Uterus (tissue), 4 donors: Measurements from ENCODE around the gene SLC44A3. TPM values are rescaled to one million over a fixed set of nuclear protein-coding genes. Genes with fewer than 3 reads are reported as not detected.

Experiments used
- DNase-seq, 2 donors: peaks; one replicate each; pipeline ENCODE4 v3.0.0-alpha.2; 2019 to 2020
- H3K27ac ChIP-seq, 2 donors: fragments of 200-600 bp; sonication (generic); 1 replicate in 1 of 2; 2 replicates in 1 of 2; pipeline ENCODE4 v1.5.1; 2016 to 2018
- H3K27me3 ChIP-seq, 2 donors: fragments of 200-600 bp; sonication (generic); one replicate each; pipeline ENCODE4 v1.5.1; 2018 to 2019; ENCODE audit warnings: control low read depth in 1 of 2
- H3K36me3 ChIP-seq, 2 donors: fragments of 200-600 bp; sonication (generic); one replicate each; pipeline ENCODE4 v1.5.1; 2019; ENCODE audit warnings: control low read depth in 1 of 2
- H3K4me1 ChIP-seq, 2 donors: fragments of 200-600 bp; sonication (generic); one replicate each; pipeline ENCODE4 v1.5.1; 2018 to 2019; ENCODE audit warnings: control low read depth in 1 of 2
- H3K4me3 ChIP-seq, 2 donors: fragments of 200-600 bp; sonication (generic); 1 replicate in 1 of 2; 2 replicates in 1 of 2; pipeline ENCODE4 v1.5.1; 2018 to 2019; ENCODE audit warnings: mild to moderate bottlenecking in 1 of 2
- H3K9me3 ChIP-seq, 2 donors: fragments of 200-600 bp; sonication (generic); one replicate each; pipeline ENCODE4 v1.5.1; 2019; ENCODE audit warnings: control low read depth in 1 of 2
- CTCF ChIP-seq, 4 experiments: fragments of 200-600 bp in 2 of 4; fragments of 450-650 bp in 2 of 4; sonication (generic) in 2 of 4; IDR thresholded peaks; one replicate each; pipeline ENCODE4 v1.5.1; 2016 to 2019; ENCODE audit warnings: antibody characterized with exemption in 4 of 4, mild to moderate bottlenecking in 2 of 4, moderate library complexity in 1 of 4
- POLR2A ChIP-seq, 2 donors: fragments of 450-650 bp; IDR thresholded peaks; one replicate each; pipeline ENCODE4 v1.6.1; 2016; ENCODE audit warnings: antibody characterized with exemption in 2 of 2, mild to moderate bottlenecking in 1 of 2, moderate library complexity in 1 of 2
- intact Hi-C: fragments of 100-400 bp; cut with DNase I; formaldehyde crosslinking; loops from one replicate; pipeline ENCODE4 v1.15.1; 2023; ENCODE audit warnings: low total_unique reads
- total RNA-seq, 4 donors: library from RNA; depleted of rRNA in 3 of 4; stranded (reverse); fragments of >200 nt in 3 of 4; gene quantifications; one replicate each; pipeline versions ENCODE4 v1.1.0 to v1.2.4, GENCODE V29; 2014 to 2023
- donor health status: DM: yes; HTN: yes; CAD: no.

SLC44A3 gene
- total RNA-seq, 4 donors from 2014 or later, result 1.3 to 10.3 (median 4.8) TPM

GRCh38 chr1:94843846-94844245 lies 23.7 kb downstream of the SLC44A3 start:
- intact Hi-C loops, result no loop called here
- Histone ChIP-seq H3K27ac (no peak overlapping the region), H3K36me3 (no peaks in the 10 kb centered on the region), H3K4me3 (no peak overlapping the region), H3K9me3 (no peaks in the 10 kb centered on the region), H3K4me1 (no peaks in the 10 kb centered on the region), H3K27me3 (no peaks in the 10 kb centered on the region)
- TF ChIP-seq CTCF (IDR thresholded peaks at IDR 0.05), result no peak
- TF ChIP-seq POLR2A (IDR thresholded peaks at IDR 0.05), result no peak
- DNase-seq, result no peak

GRCh38 chr1:94846308-94846707 lies 26.2 kb downstream of the SLC44A3 start:
- Histone ChIP-seq H3K9me3 (no peaks in the 10 kb centered on the region), H3K4me3 (no peak overlapping the region), H3K36me3 (no peaks in the 10 kb centered on the region), H3K27me3 (no peaks in the 10 kb centered on the region), H3K4me1 (no peaks in the 10 kb centered on the region), H3K27ac (no peak overlapping the region)
- TF ChIP-seq POLR2A (IDR thresholded peaks at IDR 0.05), result no peak
- TF ChIP-seq CTCF (IDR thresholded peaks at IDR 0.05), result no peak
- DNase-seq, result no peak
- intact Hi-C loops, result no loop called here

- Histone ChIP-seq H3K27me3 (no peaks in the 10 kb centered on the region), H3K4me1 (no peaks in the 10 kb centered on the region), H3K27ac (no peak overlapping the region), H3K9me3 (no peaks in the 10 kb centered on the region), H3K4me3 (no peak overlapping the region), H3K36me3 (no peaks in the 10 kb centered on the region)
- DNase-seq, result no peak
- TF ChIP-seq POLR2A (IDR thresholded peaks at IDR 0.05) (no peak), CTCF (IDR thresholded peaks at IDR 0.05) (no peak)
- intact Hi-C loops, result loop anchor here (10.0 kb wide), 1 partner anchor 73 kb away; the partner anchor contains the start of gene CNN3
Measured at GRCh38 chr1:94851571-94851970, 31.4 kb downstream of the SLC44A3 start.

GRCh38 chr1:94852788-94853187 lies 32.6 kb downstream of the SLC44A3 start:
- intact Hi-C loops, result loop anchor here (10.0 kb wide), 1 partner anchor 72 kb away; the partner anchor contains the start of gene CNN3
- TF ChIP-seq CTCF (IDR thresholded peaks at IDR 0.05) (peak in 3 of 4 experiments; percentile 21 to 40 (median 26)), POLR2A (IDR thresholded peaks at IDR 0.05) (no peak)
- Histone ChIP-seq H3K4me3 (no peak overlapping the region), H3K27ac (peak overlapping the region; percentile 21 to 40), H3K36me3 (no peaks in the 10 kb centered on the region), H3K27me3 (no peaks in the 10 kb centered on the region), H3K9me3 (no peaks in the 10 kb centered on the region), H3K4me1 (no peaks in the 10 kb centered on the region)
- no peak for DNase-seq

GRCh38 chr1:94854458-94855306 lies 34.5 kb downstream of the SLC44A3 start:
- Histone ChIP-seq H3K36me3 (no peaks in the 10 kb centered on the region), H3K9me3 (no peaks in the 10 kb centered on the region), H3K4me1 (peaks cover 0 to under 1% of the 10 kb centered on the region in 2 donors), H3K27ac (peak overlapping the region; percentile 88 to 89), H3K4me3 (peak overlapping the region; percentile 38 to 40), H3K27me3 (no peaks in the 10 kb centered on the region)
- intact Hi-C loops, result loop anchor here (2.0 to 10.0 kb wide), 2 partner anchors 70 to 188 kb away; partner anchors contain the start of gene CNN3
- DNase-seq, result peak; percentile 88 to 92
- TF ChIP-seq CTCF (IDR thresholded peaks at IDR 0.05), result peak; percentile 88 to 99 (median 98)
- TF ChIP-seq POLR2A (IDR thresholded peaks at IDR 0.05), result no peak
